ENCODE results near the gene SOS2.

GRCh38 chr14:50070230-50070629, 161.1 kb downstream of the SOS2 start:
- TF ChIP-seq TOX (CRISPR knock-in tag; IDR thresholded peaks at IDR 0.05; ENCODE audit: borderline replicate concordance) = no peak
- no peak for TF ChIP-seq ZC3H10 (CRISPR knock-in tag; IDR thresholded peaks at IDR 0.05)
- TF ChIP-seq ARNTL (CRISPR knock-in tag; IDR thresholded peaks at IDR 0.05; ENCODE audit: borderline replicate concordance, low read depth) = no peak
- no peak for TF ChIP-seq ZNF8 (CRISPR knock-in tag; IDR thresholded peaks at IDR 0.05)
- TF ChIP-seq CSRNP3 (CRISPR knock-in tag; IDR thresholded peaks at IDR 0.05) = no peak
- no peak for TF ChIP-seq ZFP30 (CRISPR knock-in tag; IDR thresholded peaks at IDR 0.05)
